H1 (cell line): ENCODE measurements around the gene TRPM1. TPM values are rescaled to one million over a fixed set of nuclear protein-coding genes. Genes with fewer than 3 reads are reported as not detected.

Experiments used
- CTCF ChIA-PET: fragments of 300-600 bp; sonication (Branson Sonifier 250); formaldehyde crosslinking; loops from one replicate; lab custom pipeline; 2021; ENCODE audit not compliant: partially characterized antibody; lab: Charles Lee
- POLR2A ChIA-PET: fragments of 300-600 bp; sonication (Branson Sonifier 250); formaldehyde crosslinking; loops from one replicate; lab custom pipeline; 2021; ENCODE audit warnings: inconsistent platforms; ENCODE audit not compliant: partially characterized antibody; lab: Charles Lee
- DNase-seq, 2 experiments: peaks; one replicate each; pipeline versions ENCODE4 v3.0.0 to v3.0.0-alpha.2; 2010 to 2022; ENCODE audit warnings: low spot score in 2 of 2, low read depth in 1 of 2, mixed read lengths in 1 of 2
- FAIRE-seq: peaks from 2 replicates; lab custom pipeline; 2011; peaks lifted over from hg19 to GRCh38; lab: Jason Lieb, UNC
- H2AFZ ChIP-seq: 2 replicates; pipeline ENCODE4 v1.8.1; 2012; ENCODE audit warnings: low read length, inconsistent platforms
- H2AK5ac ChIP-seq: 2 replicates; pipeline ENCODE4 v1.6.1; 2013; ENCODE audit warnings: low read depth, low read length
- H2BK120ac ChIP-seq: replicated peaks from 2 replicates; pipeline ENCODE3; 2013; ENCODE audit warnings: low read depth, low read length, inconsistent platforms
- H2BK12ac ChIP-seq: 2 replicates; pipeline ENCODE4 v1.6.1; 2013; ENCODE audit warnings: low read depth, low read length
- H2BK15ac ChIP-seq: 2 replicates; pipeline ENCODE4 v1.6.1; 2013; ENCODE audit warnings: low read length
- H2BK20ac ChIP-seq: 2 replicates; pipeline ENCODE4 v1.6.1; 2013; ENCODE audit warnings: low read length
- H2BK5ac ChIP-seq: 2 replicates; pipeline ENCODE4 v1.6.1; 2013; ENCODE audit warnings: low read depth, low read length
- H3K14ac ChIP-seq: 2 replicates; pipeline ENCODE4 v1.6.1; 2013; ENCODE audit warnings: inconsistent platforms; ENCODE audit not compliant: insufficient read length
- H3K18ac ChIP-seq: 2 replicates; pipeline ENCODE4 v1.6.1; 2013; ENCODE audit warnings: low read length; ENCODE audit errors: extremely low read depth
- H3K23ac ChIP-seq: 2 replicates; pipeline ENCODE4 v1.6.1; 2013; ENCODE audit warnings: inconsistent platforms; ENCODE audit not compliant: insufficient read length
- H3K23me2 ChIP-seq: 2 replicates; pipeline ENCODE4 v1.6.1; 2013; ENCODE audit warnings: low read depth, low read length
- H3K27ac ChIP-seq: 2 replicates; pipeline ENCODE4 v1.6.1; 2011; ENCODE audit warnings: low read depth, low read length, inconsistent platforms
- H3K27me3 ChIP-seq, 4 experiments: replicated peaks in 1 of 4; 1 replicate in 1 of 4; 2 replicates in 3 of 4; pipeline versions ENCODE4 v1.6.1 to v1.8.1; 2011 to 2013; ENCODE audit warnings: low read length in 3 of 4, mild to moderate bottlenecking in 3 of 4, inconsistent platforms in 2 of 4, mixed read lengths in 2 of 4, moderate library complexity in 1 of 4; ENCODE audit not compliant: control insufficient read depth in 3 of 4, insufficient read depth in 3 of 4; ENCODE audit errors: extremely low read depth in 1 of 4
- H3K36me3 ChIP-seq, 4 experiments: 2 replicates each; pipeline versions ENCODE4 v1.6.1 to v1.8.1; 2011 to 2013; ENCODE audit warnings: mild to moderate bottlenecking in 4 of 4, low read length in 3 of 4, moderate library complexity in 2 of 4, control low read depth in 1 of 4, inconsistent platforms in 1 of 4; ENCODE audit not compliant: insufficient read depth in 4 of 4, control insufficient read depth in 2 of 4
- H3K4ac ChIP-seq: replicated peaks from 2 replicates; pipeline ENCODE3; 2013; ENCODE audit warnings: low read length, low read depth, mixed read lengths, inconsistent platforms; ENCODE audit not compliant: insufficient read length
- H3K4me1 ChIP-seq, 4 experiments: replicated peaks in 1 of 4; 1 replicate in 1 of 4; 2 replicates in 3 of 4; pipeline versions ENCODE4 v1.6.1 to v1.8.1; 2011 to 2013; ENCODE audit warnings: low read length in 3 of 4, inconsistent platforms in 2 of 4, mixed read lengths in 1 of 4; ENCODE audit not compliant: insufficient read depth in 4 of 4, control insufficient read depth in 3 of 4
- H3K4me2 ChIP-seq, 2 experiments: 2 replicates each; pipeline versions ENCODE4 v1.6.1 to v1.8.1; 2011 to 2013; ENCODE audit warnings: low read depth in 2 of 2, low read length in 2 of 2, control low read depth in 1 of 2, inconsistent platforms in 1 of 2, mild to moderate bottlenecking in 1 of 2; ENCODE audit not compliant: insufficient read depth in 1 of 2
- H3K4me3 ChIP-seq, 4 experiments: fragments of 200-600, 300-600 bp in 1 of 4; sonication (generic), shearing (Covaris generic), sonication (Bioruptor Twin) in 1 of 4; 2 replicates each; pipeline versions ENCODE4 v1.5.1 to v1.8.1; 2011 to 2016; ENCODE audit warnings: low read length in 4 of 4, low read depth in 3 of 4, control low read depth in 2 of 4, inconsistent platforms in 2 of 4, mild to moderate bottlenecking in 2 of 4, mixed read lengths in 1 of 4, moderate library complexity in 1 of 4; ENCODE audit not compliant: insufficient read depth in 2 of 4; ENCODE audit errors: extremely low read depth in 1 of 4
- H3K56ac ChIP-seq: replicated peaks from 2 replicates; pipeline ENCODE3; 2013; ENCODE audit warnings: low read depth, mild to moderate bottlenecking, mixed read lengths, low read length, inconsistent platforms; ENCODE audit not compliant: insufficient read length
- H3K79me1 ChIP-seq: 2 replicates; pipeline ENCODE4 v1.6.1; 2013; ENCODE audit warnings: low read depth, low read length, control low read depth
- H3K79me2 ChIP-seq, 2 experiments: 2 replicates each; pipeline versions ENCODE4 v1.6.1 to v1.8.1; 2012 to 2013; ENCODE audit warnings: low read length in 2 of 2, mild to moderate bottlenecking in 2 of 2, inconsistent platforms in 1 of 2; ENCODE audit not compliant: insufficient read depth in 2 of 2, control insufficient read depth in 1 of 2
- H3K9ac ChIP-seq, 4 experiments: replicated peaks in 1 of 4; 1 replicate in 1 of 4; 2 replicates in 3 of 4; pipeline versions ENCODE4 v1.6.1 to v1.8.1; 2011 to 2013; ENCODE audit warnings: low read depth in 3 of 4, low read length in 3 of 4, control low read depth in 2 of 4, mild to moderate bottlenecking in 2 of 4, moderate library complexity in 2 of 4, inconsistent platforms in 1 of 4; ENCODE audit errors: extremely low read depth in 1 of 4
- H3K9me3 ChIP-seq, 2 experiments: 2 replicates each; pipeline versions ENCODE4 v1.6.1 to v1.8.1; 2012 to 2013; ENCODE audit warnings: mild to moderate bottlenecking in 2 of 2, moderate library complexity in 2 of 2, control low read depth in 1 of 2, inconsistent platforms in 1 of 2, low read depth in 1 of 2, low read length in 1 of 2, mixed read lengths in 1 of 2; ENCODE audit not compliant: insufficient read depth in 2 of 2
- H4K20me1 ChIP-seq, 2 experiments: replicated peaks in 1 of 2; 2 replicates each; pipeline versions ENCODE3 to v1.8.1; 2011 to 2013; ENCODE audit warnings: inconsistent platforms in 2 of 2, low read length in 2 of 2, mild to moderate bottlenecking in 1 of 2; ENCODE audit not compliant: insufficient read depth in 2 of 2, control insufficient read depth in 1 of 2
- H4K5ac ChIP-seq: 2 replicates; pipeline ENCODE4 v1.6.1; 2013; ENCODE audit warnings: low read length, low read depth, mixed read lengths, inconsistent platforms; ENCODE audit not compliant: insufficient read length
- H4K8ac ChIP-seq: 2 replicates; pipeline ENCODE4 v1.8.0; 2013; ENCODE audit warnings: mild to moderate bottlenecking, moderate library complexity, low read length, inconsistent platforms; ENCODE audit not compliant: insufficient read depth; ENCODE audit errors: extremely low read depth
- H4K91ac ChIP-seq: replicated peaks from 2 replicates; pipeline ENCODE3; 2013; ENCODE audit warnings: low read length, mixed read lengths, inconsistent platforms; ENCODE audit not compliant: insufficient read length
- JUND ChIP-seq: IDR thresholded peaks from 2 replicates; pipeline ENCODE4 v1.6.1; 2011; ENCODE audit warnings: mild to moderate bottlenecking, improper control_type of control experiment, low read length
- TCF12 ChIP-seq: IDR thresholded peaks from 2 replicates; pipeline ENCODE4 v1.6.1; 2011; ENCODE audit warnings: low read depth, mild to moderate bottlenecking, low read length
- WGBS, 2 experiments: shearing (Covaris generic) in 1 of 2; methylation state at CpG; one replicate each; pipeline versions ENCODE4 v1.1.6 to v1.1.7; 2013 to 2015; ENCODE audit warnings: low lambda C conversion rate in 2 of 2, mixed read lengths in 2 of 2, inconsistent platforms in 1 of 2, low coverage in 1 of 2, missing lambda C conversion rate in 1 of 2; ENCODE audit not compliant: insufficient replicate concordance in 2 of 2, insufficient coverage in 1 of 2, insufficient read length in 1 of 2; ENCODE audit errors: extremely low coverage in 1 of 2, missing lambda C conversion rate in 1 of 2; 5-methylcytosine and 5-hydroxymethylcytosine counted together
- polyA plus RNA-seq, 7 experiments: library from polyadenylated mRNA; depleted of rRNA in 3 of 7; stranded (reverse) in 5 of 7; unstranded in 2 of 7; fragments of >200 nt in 5 of 7; fragments of 200-250 nt in 2 of 7; gene quantifications; 1 replicate in 5 of 7; 2 replicates in 1 of 7; 4 replicates in 1 of 7; pipeline versions ENCODE4 v1.2.1 to v1.2.3, GENCODE V29; 2011 to 2013; ENCODE audit warnings: missing spikeins in 2 of 7, mixed read lengths in 2 of 7
- total RNA-seq: library from RNA; stranded (reverse); fragmentation: NEBNext Ultra II Directional; extraction: Animal tissue kit (Norgen Biotek cat#: 25700); gene quantifications from 2 replicates; pipeline ENCODE4 v1.2.1, GENCODE V29; 2021

Gene TRPM1
- total and polyA plus RNA-seq, 2 of the 8 experiments (the other 6 are each of a cell fraction or from before 2014, with no cell fraction given): 0.05 TPM; not detected in 1

DNA sequence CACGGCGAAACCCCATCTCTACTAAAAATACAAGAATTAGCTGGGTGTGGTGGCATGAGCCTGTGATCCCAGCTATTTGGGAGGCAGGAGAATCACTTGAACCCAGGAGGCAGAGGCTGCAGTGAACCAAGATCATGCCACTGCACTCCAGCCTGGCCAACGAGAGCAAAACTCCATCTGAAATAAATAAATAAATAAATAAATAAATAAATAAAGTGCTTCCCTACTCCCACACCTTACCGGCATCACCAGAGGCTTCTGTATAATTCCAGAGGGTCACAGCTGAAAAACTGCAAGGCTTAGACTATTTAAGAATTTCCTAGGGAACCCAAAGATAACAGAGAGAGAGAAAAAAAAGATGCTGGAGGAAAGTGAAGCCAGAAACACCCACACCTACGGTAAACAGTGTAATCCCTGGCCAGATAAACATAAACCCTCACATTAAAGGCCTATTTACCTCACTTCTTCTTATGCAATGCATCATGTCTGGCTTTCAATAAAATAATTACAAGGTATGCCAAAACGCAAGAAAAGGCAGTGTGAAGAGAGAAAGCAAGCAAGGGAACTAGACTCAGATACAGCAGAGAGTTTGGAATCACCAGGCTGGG, 15.0 kb upstream of the TRPM1 start:
- CTCF ChIA-PET: interaction anchor here (1.3 to 2.2 kb wide), 2 partner anchors 13 kb away, joined by 6 to 8 read pairs; no protein-coding TSS in a partner anchor
- TF ChIP-seq JUND (no peak), TCF12 (no peak)

More for the DNA sequence above, 15.0 kb upstream of the TRPM1 start:
- no peak overlapping the region for H3K56ac ChIP-seq
- no peak overlapping the region for H2AFZ ChIP-seq
- no peaks in the 10 kb centered on the region for H3K79me2 ChIP-seq
- DNase-seq: no peak
- no peak overlapping the region for H2BK5ac ChIP-seq
- no peak overlapping the region for H4K8ac ChIP-seq
- no peaks in the 10 kb centered on the region; a peak in 1 of 7 replicates for H3K4me1 ChIP-seq
- H3K4ac ChIP-seq: no peak overlapping the region
- H2BK120ac ChIP-seq: no peak overlapping the region
- H4K91ac ChIP-seq: no peak overlapping the region
- no peak overlapping the region for H3K4me3 ChIP-seq
- POLR2A ChIA-PET: no interaction called here
- H2AK5ac ChIP-seq: no peak overlapping the region
- no peak overlapping the region for H3K23ac ChIP-seq
- H3K18ac ChIP-seq: no peak overlapping the region
- H3K9ac ChIP-seq: no peak overlapping the region
- H3K27ac ChIP-seq: no peak overlapping the region
- no peaks in the 10 kb centered on the region for H4K20me1 ChIP-seq
- no peak overlapping the region for H4K5ac ChIP-seq
- no peak overlapping the region for H2BK15ac ChIP-seq
- H3K23me2 ChIP-seq: no peaks in the 10 kb centered on the region
- H2BK20ac ChIP-seq: no peak overlapping the region
- FAIRE-seq: no peak
- 81% methylated on average over 6 of the region's 6 CpGs; no CpG with 5 or more reads in 1 of the 2 experiments for WGBS, 2 experiments
- no peaks in the 10 kb centered on the region for H3K9me3 ChIP-seq
- H3K79me1 ChIP-seq: no peaks in the 10 kb centered on the region
- H3K14ac ChIP-seq: no peak overlapping the region
- H3K27me3 ChIP-seq: no peaks in the 10 kb centered on the region
- no peak overlapping the region for H2BK12ac ChIP-seq
- H3K36me3 ChIP-seq: no peaks in the 10 kb centered on the region
- H3K4me2 ChIP-seq: no peak overlapping the region
